Measurements from ENCODE around the gene SMCR8.

SMCR8 gene

DNA sequence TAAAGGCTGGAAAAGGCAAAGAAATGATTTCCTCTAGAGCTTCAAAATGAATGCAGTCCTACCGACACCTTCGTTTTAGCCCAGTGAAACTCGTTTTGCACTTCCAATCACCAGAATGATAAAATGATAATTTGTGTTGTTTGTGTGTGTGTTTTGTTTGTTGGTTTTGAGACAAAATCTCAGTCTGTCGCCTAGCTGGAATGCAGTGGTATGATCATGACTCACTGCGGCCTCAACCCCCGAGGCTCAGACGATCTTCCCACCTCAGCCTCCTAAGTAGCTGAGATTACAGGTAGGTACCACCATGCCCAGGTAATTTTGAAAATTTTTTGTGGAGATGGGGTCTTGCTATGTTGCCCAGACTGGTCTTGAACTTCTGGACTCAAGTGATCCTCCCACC is 59.1 kb downstream of the SMCR8 start:
- Histone ChIP-seq H3K9ac (ENCODE audit: insufficient read length) (no peak overlapping the region), H3K27ac (no peak overlapping the region), H3K9me3 (ENCODE audit: low read depth, low read length) (no peaks in the 10 kb centered on the region), H3K36me3 (ENCODE audit: insufficient read depth, low read length) (no peaks in the 10 kb centered on the region), H3K4me3 (no peak overlapping the region)
- no peak for TF ChIP-seq POLR2AphosphoS5 (IDR thresholded peaks at IDR 0.05; ENCODE audit: borderline replicate concordance, low read depth, low read length)
- TF ChIP-seq EZH2 (IDR thresholded peaks at IDR 0.05) = no peak
- TF ChIP-seq FOXP2 (optimal IDR thresholded peaks at IDR 0.05; ENCODE audit: control extremely low read depth, extremely low read length, insufficient read depth) = no peak
- DNase-seq (ENCODE audit: low read depth, low spot score) = no peak

Measured in SK-N-MC (cell line).